T-helper 2 cell treated with Interferon-gamma antibody and Interleukin-4, amounts not matched to agents 5 μg/mL and 100 μg/mL, for 36 hours (primary cell): ENCODE results near the gene RTF2.

Source experiments
- DNase-seq: peaks from one replicate; pipeline ENCODE4 v3.0.0; 2021; ENCODE audit warnings: low spot score
- H3K27ac Mint-ChIP-seq: one replicate; pipeline ENCODE4 v1.8.0; 2021; ENCODE audit warnings: mild to moderate bottlenecking, mixed read lengths
- H3K27me3 Mint-ChIP-seq: one replicate; pipeline ENCODE4 v1.8.0; 2021; ENCODE audit warnings: low read depth, mixed read lengths
- H3K36me3 Mint-ChIP-seq: one replicate; pipeline ENCODE4 v1.8.0; 2021; ENCODE audit warnings: low read depth, mixed read lengths
- H3K4me1 Mint-ChIP-seq: one replicate; pipeline ENCODE4 v1.8.0; 2021; ENCODE audit warnings: low read depth, mixed read lengths
- H3K4me3 Mint-ChIP-seq: one replicate; pipeline ENCODE4 v1.8.0; 2022; ENCODE audit warnings: mild to moderate bottlenecking, moderate library complexity, mixed read lengths
- H3K9me3 Mint-ChIP-seq: one replicate; pipeline ENCODE4 v1.8.0; 2021; ENCODE audit warnings: mixed read lengths

Gene RTF2

DNA sequence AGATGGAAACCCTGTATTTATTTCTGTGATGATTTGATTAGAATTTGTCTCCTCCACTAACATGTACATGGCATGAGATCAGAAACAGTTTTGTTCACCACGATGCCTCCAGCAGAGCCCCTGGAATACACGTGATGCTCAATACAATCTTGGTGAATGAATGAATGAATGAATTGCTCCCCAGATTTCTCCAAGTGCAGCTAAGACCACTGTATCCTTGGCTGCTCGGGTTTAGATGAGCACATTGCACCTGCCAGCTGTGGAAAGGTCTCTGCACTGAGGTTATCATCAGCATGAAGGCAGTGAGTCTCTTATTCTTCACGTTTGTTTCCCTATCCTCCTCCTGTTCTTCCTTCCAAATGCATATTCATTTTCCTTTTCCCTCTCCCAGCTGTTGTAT is 38.5 kb upstream of the RTF2 start:
- peaks cover 8% of the 10 kb centered on the region for H3K9me3 Mint-ChIP-seq
- H3K4me1 Mint-ChIP-seq: peaks cover 29% of the 10 kb centered on the region
- peak overlapping the region; percentile 77 for H3K4me3 Mint-ChIP-seq
- peak overlapping the region; percentile 91 for H3K27ac Mint-ChIP-seq
- H3K36me3 Mint-ChIP-seq: peaks cover 26% of the 10 kb centered on the region
- no peaks in the 10 kb centered on the region for H3K27me3 Mint-ChIP-seq
- no peak for DNase-seq

DNA sequence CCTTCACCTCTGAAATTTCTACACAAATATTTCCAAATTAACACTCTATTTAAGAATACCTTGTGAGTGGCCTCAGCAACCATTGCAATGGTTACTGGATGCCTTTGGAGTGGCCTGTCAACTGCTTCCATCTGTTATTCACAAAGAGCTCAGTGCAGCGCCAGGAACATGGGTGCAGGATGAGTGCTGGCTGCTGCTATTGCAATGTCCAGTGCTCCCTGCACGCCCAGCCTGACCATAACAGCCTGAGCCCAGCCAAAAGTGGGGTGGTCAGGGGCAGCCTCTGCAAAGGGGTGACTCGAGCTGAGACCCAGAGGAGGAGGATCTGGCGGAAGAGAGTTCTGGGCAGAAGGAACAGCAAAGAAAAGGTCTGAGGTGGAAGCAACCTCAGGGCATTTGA is 38.0 kb upstream of the RTF2 start:
- H3K36me3 Mint-ChIP-seq: peaks cover 26% of the 10 kb centered on the region
- no peak overlapping the region for H3K4me3 Mint-ChIP-seq
- peaks cover 29% of the 10 kb centered on the region for H3K4me1 Mint-ChIP-seq
- no peak for DNase-seq
- H3K27ac Mint-ChIP-seq: peak overlapping the region; percentile 91
- H3K9me3 Mint-ChIP-seq: peaks cover 8% of the 10 kb centered on the region
- no peaks in the 10 kb centered on the region for H3K27me3 Mint-ChIP-seq

DNA sequence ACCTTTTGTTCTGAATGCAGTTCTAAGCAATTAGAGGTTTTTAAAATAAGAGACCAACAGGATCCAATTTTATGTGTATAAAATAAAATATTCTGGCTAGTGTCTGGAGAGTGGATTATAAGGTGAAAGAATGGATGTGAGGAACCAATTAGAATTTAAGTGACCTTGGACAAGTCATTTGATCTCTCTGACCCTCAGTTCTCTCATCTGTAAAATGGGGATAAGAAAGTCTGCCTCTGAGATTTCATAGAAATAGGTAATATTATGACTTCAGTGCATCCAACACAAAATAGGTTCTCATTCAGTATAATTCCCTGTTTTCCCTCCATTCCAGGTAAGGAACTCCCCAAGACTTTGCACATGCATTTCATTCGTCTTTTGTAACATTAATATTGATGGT is 37.5 kb upstream of the RTF2 start:
- H3K9me3 Mint-ChIP-seq: peaks cover 8% of the 10 kb centered on the region
- peaks cover 30% of the 10 kb centered on the region for H3K4me1 Mint-ChIP-seq
- H3K36me3 Mint-ChIP-seq: peaks cover 26% of the 10 kb centered on the region
- no peak overlapping the region for H3K4me3 Mint-ChIP-seq
- H3K27me3 Mint-ChIP-seq: no peaks in the 10 kb centered on the region
- no peak for DNase-seq
- no peak overlapping the region for H3K27ac Mint-ChIP-seq

DNA sequence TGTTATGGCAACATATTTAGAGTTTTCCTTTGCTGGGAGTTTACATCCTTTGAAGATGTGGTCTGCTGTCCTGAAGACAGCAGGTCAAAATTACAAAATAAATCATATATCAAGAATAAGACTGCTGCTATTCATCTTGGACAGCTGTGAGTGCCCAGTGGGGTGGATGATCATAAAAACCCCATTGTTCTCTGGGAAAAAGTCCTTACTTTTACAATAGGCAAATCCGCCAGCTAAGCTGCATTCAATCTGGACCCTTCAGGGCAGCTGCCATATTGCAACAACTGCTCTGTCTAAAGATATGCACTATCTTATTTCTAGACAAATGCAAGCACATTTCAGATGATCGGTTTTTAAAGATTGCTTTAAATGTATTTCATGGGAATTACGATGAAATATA is 37.0 kb upstream of the RTF2 start:
- Mint-ChIP-seq H3K4me3 (no peak overlapping the region), H3K36me3 (peaks cover 26% of the 10 kb centered on the region), H3K27me3 (no peaks in the 10 kb centered on the region), H3K4me1 (peaks cover 31% of the 10 kb centered on the region), H3K9me3 (peaks cover 8% of the 10 kb centered on the region), H3K27ac (no peak overlapping the region)
- no peak for DNase-seq

DNA sequence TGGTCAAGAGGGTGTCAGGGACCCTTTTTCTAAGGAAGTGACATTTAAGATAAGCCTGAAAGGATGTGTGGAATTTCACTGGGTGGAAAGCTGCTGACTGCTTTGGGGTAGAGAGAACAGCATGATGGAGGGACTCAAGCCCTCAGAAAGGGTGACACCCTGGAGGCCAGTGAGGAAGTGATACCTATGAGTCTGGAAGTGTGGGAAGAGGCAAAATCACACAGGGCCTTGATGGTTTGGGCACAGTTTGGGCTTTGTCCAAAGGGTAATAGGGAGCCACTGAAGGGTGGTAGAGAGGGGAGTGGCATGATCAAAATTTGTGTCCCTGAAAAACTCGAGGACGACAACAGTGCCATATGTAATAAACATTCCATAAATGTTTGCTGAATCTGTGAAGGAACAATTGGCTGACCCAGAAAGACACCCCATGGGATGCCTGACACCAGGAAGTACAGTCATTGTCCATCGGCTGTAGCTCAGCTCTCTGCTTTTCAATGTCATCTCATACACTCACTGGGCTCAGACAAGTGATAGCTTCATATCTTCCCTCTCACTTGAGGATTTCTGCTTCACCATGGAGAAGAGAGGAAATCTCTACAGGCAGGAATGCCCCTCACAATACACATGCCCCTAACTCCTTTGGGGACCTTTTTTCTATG is 35.1 kb upstream of the RTF2 start:
- Mint-ChIP-seq H3K27me3 (no peaks in the 10 kb centered on the region), H3K4me1 (peaks cover 27% of the 10 kb centered on the region), H3K4me3 (no peak overlapping the region), H3K27ac (no peak overlapping the region), H3K36me3 (peaks cover 30% of the 10 kb centered on the region), H3K9me3 (peaks cover 8% of the 10 kb centered on the region)
- DNase-seq: no peak

DNA sequence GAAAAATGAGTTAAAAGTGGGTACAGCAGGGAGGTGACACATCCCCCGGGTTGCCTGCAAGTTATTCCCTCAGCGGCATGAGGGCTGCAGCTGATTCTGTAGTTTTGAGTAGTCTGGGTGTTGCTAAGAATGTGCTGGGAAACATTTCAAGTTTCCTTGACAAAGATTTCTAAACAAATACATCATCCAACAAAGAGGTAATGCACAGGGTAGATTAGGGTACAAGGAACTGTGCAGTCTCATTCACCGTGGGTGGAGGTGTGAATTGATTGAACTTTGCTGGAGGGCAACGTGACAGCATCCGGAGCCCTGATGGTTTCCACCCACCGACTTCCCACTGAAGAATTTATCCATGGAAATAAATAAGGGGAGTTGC is 34.6 kb upstream of the RTF2 start:
- Mint-ChIP-seq H3K4me1 (peaks cover 28% of the 10 kb centered on the region), H3K4me3 (no peak overlapping the region), H3K27me3 (no peaks in the 10 kb centered on the region), H3K9me3 (peaks cover 8% of the 10 kb centered on the region), H3K27ac (no peak overlapping the region), H3K36me3 (peaks cover 30% of the 10 kb centered on the region)
- no peak for DNase-seq

DNA sequence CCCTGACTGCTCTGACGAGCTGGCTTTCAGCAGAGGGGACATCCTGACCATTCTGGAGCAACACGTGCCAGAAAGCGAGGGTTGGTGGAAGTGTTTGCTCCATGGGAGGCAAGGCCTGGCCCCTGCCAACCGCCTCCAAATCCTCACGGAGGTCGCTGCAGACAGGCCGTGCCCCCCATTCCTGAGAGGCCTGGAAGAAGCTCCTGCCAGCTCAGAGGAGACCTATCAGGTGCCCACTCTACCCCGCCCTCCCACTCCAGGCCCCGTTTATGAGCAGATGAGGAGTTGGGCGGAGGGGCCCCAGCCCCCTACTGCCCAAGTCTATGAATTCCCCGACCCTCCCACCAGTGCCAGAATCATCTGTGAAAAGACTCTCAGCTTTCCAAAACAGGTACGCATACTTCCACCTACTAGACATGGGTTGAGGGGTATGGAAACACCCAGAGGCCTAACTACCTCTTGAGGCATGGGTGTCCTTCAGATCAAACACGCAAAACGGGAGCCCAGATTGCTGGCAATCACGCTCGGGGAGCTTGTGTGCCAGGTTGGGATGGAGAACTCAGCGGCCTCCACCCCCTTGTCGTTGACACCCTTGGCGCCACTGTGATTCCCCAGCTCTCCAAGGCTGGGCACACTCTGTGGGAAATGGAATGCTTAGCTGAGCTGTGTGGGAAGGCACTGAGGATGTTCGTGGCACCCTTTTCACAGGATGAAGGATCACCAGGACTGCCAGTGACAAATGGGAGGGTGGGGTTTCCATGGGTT is 31.0 kb upstream of the RTF2 start:
- no peaks in the 10 kb centered on the region for H3K27me3 Mint-ChIP-seq
- no peak for DNase-seq

DNA sequence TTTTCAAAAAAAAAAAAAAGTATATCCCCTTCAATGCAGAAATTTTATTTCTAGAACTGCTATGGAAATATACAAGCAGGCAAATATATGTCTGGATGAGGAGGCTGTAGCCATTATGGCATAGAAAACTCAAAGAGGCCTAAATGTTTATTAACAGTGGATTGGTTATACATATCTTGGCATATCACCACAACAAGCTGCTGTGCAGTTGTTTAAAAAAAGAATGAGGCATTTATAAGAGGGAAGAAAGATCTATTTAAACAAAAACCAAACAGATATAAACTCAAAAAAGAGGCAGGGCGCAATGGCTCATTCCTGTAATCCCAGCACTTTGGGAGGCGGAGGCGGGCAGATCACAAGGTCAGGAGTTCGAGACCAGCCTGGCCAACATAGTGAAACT is 30.1 kb upstream of the RTF2 start:
- H3K36me3 Mint-ChIP-seq: peaks cover 24% of the 10 kb centered on the region
- H3K9me3 Mint-ChIP-seq: no peaks in the 10 kb centered on the region
- peaks cover 36% of the 10 kb centered on the region for H3K4me1 Mint-ChIP-seq

More for the DNA sequence above, 31.0 kb upstream of the RTF2 start:
- Mint-ChIP-seq H3K27ac (no peak overlapping the region), H3K4me1 (peaks cover 30% of the 10 kb centered on the region), H3K9me3 (no peaks in the 10 kb centered on the region), H3K36me3 (peaks cover 25% of the 10 kb centered on the region), H3K4me3 (no peak overlapping the region)

DNA sequence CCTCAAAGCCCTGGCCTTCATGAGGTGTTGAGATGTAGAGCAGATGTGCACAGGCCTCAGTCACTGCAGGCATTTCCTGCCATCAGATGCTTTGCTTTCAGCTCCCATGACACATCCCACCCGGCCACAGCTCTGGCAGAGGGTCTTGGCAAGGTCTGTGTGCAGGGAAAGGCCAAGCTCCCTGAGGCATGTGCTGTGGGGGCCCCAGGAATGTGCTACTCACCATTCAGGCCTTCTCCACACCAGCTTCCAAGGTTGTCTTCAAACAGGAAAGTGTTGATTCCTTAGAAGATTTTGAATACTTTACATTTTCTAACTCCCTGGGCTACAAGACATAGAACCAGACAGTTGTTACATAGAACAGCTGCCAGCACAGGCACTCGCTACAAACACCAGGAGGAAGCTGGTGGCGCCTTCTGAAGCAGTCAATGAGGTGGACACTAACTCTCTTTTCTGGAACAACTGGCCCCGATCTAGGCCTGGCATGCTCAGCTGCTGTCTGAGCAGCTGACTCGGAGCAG is 28.6 kb upstream of the RTF2 start:
- Mint-ChIP-seq H3K4me1 (peaks cover 34% of the 10 kb centered on the region), H3K27ac (peak overlapping the region; percentile 88)
- DNase-seq: peak; percentile 18

More for the DNA sequence above, 30.1 kb upstream of the RTF2 start:
- H3K27ac Mint-ChIP-seq: peak overlapping the region; percentile 48
- no peaks in the 10 kb centered on the region for H3K27me3 Mint-ChIP-seq
- no peak for DNase-seq
- peak overlapping the region; percentile 24 for H3K4me3 Mint-ChIP-seq

DNA sequence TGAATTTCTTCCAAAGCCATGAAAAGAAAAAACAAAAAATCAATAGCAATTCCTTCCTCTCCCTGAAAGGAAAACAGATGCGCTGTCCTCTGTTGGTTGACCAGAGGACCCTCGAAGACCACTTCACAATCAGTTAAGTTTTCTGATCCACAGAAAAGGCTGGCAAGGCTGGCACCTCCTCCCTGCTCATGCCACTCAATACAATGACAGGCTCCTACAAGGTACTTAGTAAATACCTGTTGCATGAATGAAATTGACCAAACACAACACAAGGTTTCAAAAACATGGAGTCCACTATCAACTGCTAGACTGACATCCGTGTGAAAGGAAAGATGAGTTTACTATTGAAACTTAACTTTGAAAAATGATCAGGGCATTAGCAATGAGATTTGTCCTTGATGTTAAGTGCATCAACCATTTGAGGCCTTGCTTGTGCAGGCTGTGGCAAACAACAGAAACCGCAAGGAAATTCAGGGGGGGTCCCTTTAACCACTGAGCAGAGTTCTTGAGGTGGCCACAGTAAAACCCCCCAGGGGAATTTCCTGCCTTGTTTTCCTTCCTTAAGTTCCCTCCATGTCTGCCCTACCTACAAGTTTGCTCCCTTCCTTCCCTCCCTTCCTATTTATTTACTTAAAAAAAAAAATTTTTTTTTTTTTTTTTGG is 27.9 kb upstream of the RTF2 start:
- Mint-ChIP-seq H3K27me3 (no peaks in the 10 kb centered on the region), H3K4me3 (peak overlapping the region; percentile 77), H3K9me3 (no peaks in the 10 kb centered on the region), H3K4me1 (peaks cover 34% of the 10 kb centered on the region), H3K27ac (peak overlapping the region; percentile 88), H3K36me3 (peaks cover 24% of the 10 kb centered on the region)
- DNase-seq: peak; percentile 75

More for the DNA sequence above, 28.6 kb upstream of the RTF2 start:
- Mint-ChIP-seq H3K4me3 (peak overlapping the region; percentile 77), H3K27me3 (no peaks in the 10 kb centered on the region), H3K36me3 (peaks cover 20% of the 10 kb centered on the region), H3K9me3 (no peaks in the 10 kb centered on the region)

DNA sequence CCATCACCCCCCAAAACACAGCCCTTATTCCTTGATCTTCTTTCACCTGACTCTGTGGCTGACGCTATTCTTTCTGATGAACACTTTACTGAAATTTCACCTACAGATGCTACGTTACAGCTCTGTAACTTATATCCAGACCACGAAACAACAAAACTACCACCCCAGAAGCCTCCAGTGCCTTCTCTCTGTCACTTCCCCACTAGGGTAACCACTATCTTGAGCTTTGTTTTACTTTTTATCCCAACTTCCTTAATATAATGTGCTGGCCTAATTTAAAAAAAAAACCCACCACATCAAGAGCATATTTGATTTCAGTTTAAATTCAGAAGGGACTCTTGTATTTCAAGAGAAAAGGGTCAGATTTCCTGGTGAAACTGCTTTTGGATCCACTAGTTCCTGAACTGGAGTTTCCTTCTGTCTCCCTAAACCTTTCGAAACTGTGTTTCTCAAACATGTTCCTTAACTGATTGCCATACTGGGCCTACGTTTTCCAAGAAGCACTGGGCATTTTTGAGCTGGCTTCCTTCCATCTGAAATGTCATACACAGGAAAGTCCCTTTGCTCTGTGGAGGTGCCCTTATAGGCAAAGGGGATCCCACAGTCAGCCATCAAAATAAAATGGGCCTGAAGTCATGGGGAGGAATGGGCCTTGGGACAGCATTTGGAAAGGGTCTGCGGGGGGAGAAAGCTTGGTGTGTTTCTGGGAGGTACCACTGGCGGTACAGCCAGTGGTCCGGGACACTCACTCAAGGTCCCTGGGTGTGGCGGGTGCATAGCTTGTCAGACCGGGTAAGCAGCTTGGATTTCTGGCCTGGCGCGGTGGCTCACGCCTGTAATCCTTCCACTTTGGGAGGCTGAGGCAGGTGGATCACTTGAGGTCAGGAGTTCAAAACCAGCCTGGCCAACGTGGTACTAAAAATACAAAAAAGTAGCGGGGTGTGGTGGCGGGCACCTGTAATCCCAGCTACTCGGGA is 25.8 kb upstream of the RTF2 start:
- Mint-ChIP-seq H3K27ac (peak overlapping the region; percentile 43), H3K4me3 (peak overlapping the region; percentile 7), H3K36me3 (peaks cover 16% of the 10 kb centered on the region), H3K27me3 (no peaks in the 10 kb centered on the region), H3K9me3 (no peaks in the 10 kb centered on the region), H3K4me1 (peaks cover 33% of the 10 kb centered on the region)
- no peak for DNase-seq

DNA sequence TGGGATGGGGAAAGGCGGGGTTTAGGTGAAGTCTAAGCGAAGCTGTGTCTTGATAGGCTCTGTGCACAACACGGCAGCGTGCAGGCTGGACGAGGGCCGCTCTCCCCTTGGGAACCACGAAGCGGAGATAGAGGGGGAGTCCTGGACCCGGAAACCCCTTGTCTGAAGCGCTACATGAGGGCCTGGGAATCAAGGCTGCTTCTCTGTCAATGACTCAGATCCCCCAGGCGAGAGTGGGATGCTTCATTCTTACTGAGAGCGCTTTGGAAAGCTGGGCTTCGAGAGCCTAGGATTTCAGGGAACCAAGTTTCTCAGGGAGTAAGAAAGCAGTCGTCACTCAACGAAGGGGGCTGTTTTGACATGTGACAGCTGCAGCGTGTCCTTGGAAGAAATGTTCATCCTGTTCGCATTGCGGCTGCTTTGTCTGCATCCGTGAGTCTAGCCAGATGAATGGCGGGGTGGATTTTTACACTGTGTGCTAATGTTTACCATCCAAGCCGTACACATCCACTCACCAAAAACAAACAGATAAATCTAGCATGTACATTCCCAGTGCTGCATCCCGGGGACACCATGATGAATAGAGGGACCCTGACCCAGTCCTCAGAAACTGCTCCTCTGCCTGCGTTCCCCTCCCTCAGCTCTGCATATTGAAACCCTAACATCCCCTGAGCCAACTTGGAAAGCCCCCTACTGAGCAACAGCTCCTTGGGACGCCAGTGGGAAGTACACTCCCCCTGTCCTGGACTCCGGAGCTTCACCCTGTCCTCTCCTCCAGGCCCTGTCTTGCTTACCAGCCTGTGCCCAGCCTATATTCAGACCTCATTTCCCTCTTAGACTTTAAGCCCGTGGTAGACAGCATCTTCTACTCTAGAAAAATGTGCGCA is 24.5 kb upstream of the RTF2 start:
- H3K36me3 Mint-ChIP-seq: peaks cover 12% of the 10 kb centered on the region
- H3K27me3 Mint-ChIP-seq: no peaks in the 10 kb centered on the region
- H3K4me3 Mint-ChIP-seq: no peak overlapping the region
- peaks cover 29% of the 10 kb centered on the region for H3K4me1 Mint-ChIP-seq
- H3K27ac Mint-ChIP-seq: no peak overlapping the region
- DNase-seq: no peak
- H3K9me3 Mint-ChIP-seq: no peaks in the 10 kb centered on the region
